A673 (cell line): Measurements from ENCODE around the gene TECR.

Experiments used
- EZH2 ChIP-seq: fragments of 200-600 bp; sonication (generic); IDR thresholded peaks from 2 replicates; pipeline ENCODE4 v1.6.1; 2017; ENCODE audit warnings: borderline replicate concordance, low read depth, mild to moderate bottlenecking, mixed read lengths, antibody characterized with exemption, low read length; ENCODE audit not compliant: poor library complexity, severe bottlenecking
- TF ChIP-seq, protein P1 (sequence below): fragments of 300-800, 200-600 bp; sonication (generic); conservative IDR thresholded peaks from 2 replicates; pipeline ENCODE4 v1.5.1; 2017; ENCODE audit warnings: low read depth, mild to moderate bottlenecking, antibody characterized with exemption, low read length, moderate library complexity, mixed read lengths

DNA sequence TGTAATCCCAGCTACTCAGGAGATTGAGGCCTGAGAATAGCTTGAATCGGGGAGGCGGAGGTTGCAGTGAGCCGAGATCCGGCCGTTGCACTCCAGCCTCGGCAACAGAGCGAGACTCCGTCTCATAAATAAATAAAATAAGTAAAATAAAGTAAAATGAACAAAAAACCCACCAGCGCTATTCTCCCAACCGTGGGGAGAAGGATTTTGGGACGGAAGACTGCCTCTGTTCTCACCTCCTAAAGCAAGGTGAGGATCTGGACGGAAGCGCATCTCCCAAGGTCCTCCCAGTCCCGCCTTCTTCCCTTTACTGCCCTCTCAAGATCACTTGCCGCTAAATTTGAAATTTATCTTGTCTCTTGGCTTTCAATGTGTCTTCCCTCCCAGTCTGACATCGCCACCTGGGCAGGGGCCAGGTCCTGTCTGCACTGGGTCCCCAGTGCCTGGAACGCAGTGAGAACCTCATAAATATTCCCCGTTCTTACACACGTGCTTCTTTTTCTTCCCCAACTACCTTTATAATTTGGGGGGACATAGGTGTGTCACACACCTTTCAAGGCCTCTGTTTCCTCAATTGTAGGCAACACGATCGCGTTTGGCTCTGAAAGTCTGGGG is 10.0 kb upstream of the TECR start:
- TF ChIP-seq, protein P1, sequence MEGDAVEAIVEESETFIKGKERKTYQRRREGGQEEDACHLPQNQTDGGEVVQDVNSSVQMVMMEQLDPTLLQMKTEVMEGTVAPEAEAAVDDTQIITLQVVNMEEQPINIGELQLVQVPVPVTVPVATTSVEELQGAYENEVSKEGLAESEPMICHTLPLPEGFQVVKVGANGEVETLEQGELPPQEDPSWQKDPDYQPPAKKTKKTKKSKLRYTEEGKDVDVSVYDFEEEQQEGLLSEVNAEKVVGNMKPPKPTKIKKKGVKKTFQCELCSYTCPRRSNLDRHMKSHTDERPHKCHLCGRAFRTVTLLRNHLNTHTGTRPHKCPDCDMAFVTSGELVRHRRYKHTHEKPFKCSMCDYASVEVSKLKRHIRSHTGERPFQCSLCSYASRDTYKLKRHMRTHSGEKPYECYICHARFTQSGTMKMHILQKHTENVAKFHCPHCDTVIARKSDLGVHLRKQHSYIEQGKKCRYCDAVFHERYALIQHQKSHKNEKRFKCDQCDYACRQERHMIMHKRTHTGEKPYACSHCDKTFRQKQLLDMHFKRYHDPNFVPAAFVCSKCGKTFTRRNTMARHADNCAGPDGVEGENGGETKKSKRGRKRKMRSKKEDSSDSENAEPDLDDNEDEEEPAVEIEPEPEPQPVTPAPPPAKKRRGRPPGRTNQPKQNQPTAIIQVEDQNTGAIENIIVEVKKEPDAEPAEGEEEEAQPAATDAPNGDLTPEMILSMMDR = no peak
- TF ChIP-seq EZH2 = no peak
